SU-DHL-6 (cell line): ENCODE measurements around the gene IRF2.

Experiments
- EZH2phosphoT487 ChIP-seq: fragments of 200-600 bp; sonication (generic), shearing (Covaris generic); conservative IDR thresholded peaks from 2 replicates; pipeline ENCODE4 v1.6.1; 2018; ENCODE audit warnings: mild to moderate bottlenecking, antibody characterized with exemption, low read length, moderate library complexity, mixed read lengths
- TF ChIP-seq, protein P1 (sequence below): fragments of 200-600 bp; sonication (generic); IDR thresholded peaks from one replicate; pipeline ENCODE4 v1.5.1; 2017; ENCODE audit warnings: antibody characterized with exemption, mild to moderate bottlenecking, low read length, moderate library complexity; ENCODE audit not compliant: insufficient read depth, poor library complexity, severe bottlenecking

DNA sequence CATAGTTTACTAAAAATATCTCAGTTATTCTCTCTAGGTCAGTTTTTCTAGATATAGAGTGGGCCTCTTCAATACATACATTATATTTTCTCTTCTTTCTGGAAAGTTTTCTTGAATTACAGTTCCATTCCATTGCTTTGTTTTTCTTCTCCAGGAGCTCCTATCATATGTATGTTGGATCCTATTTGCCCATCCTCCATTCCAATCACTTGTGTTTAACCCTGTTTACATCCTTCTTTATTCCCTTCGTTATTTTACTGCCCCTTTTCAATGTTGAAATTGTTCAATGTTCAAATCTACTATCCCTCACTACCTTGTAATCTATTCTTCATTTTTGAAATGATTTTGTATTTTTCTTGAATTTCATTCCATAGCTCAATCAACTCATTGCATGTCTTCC, 97.4 kb downstream of the IRF2 start:
- TF ChIP-seq, protein P1, sequence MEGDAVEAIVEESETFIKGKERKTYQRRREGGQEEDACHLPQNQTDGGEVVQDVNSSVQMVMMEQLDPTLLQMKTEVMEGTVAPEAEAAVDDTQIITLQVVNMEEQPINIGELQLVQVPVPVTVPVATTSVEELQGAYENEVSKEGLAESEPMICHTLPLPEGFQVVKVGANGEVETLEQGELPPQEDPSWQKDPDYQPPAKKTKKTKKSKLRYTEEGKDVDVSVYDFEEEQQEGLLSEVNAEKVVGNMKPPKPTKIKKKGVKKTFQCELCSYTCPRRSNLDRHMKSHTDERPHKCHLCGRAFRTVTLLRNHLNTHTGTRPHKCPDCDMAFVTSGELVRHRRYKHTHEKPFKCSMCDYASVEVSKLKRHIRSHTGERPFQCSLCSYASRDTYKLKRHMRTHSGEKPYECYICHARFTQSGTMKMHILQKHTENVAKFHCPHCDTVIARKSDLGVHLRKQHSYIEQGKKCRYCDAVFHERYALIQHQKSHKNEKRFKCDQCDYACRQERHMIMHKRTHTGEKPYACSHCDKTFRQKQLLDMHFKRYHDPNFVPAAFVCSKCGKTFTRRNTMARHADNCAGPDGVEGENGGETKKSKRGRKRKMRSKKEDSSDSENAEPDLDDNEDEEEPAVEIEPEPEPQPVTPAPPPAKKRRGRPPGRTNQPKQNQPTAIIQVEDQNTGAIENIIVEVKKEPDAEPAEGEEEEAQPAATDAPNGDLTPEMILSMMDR: no peak
- TF ChIP-seq EZH2phosphoT487: no peak
